Psoas muscle (tissue), 8 donors: ENCODE measurements around the gene MMP17. TPM values are rescaled to one million over a fixed set of nuclear protein-coding genes. Genes with fewer than 3 reads are reported as not detected.

Experiments used
- ATAC-seq, 4 donors: fragments of 200-7000 bp; cut with Tn5 transposase; one replicate each; pipeline ENCODE4 v1.9.1; 2020; ENCODE audit warnings: moderate library complexity in 3 of 4, mild to moderate bottlenecking in 2 of 4
- DNase-seq, 2 donors: peaks; one replicate each; pipeline ENCODE4 v3.0.0-alpha.2; 2020
- H3K27ac ChIP-seq: fragments of 200-600 bp; one replicate; pipeline ENCODE4 v1.8.0; 2022
- H3K27me3 ChIP-seq, 3 donors: fragments of 200-600 bp in 1 of 3; one replicate each; pipeline versions ENCODE4 v1.6.1 to v1.8.0; 2013 to 2022; ENCODE audit warnings: low read length in 2 of 3, mild to moderate bottlenecking in 2 of 3, moderate library complexity in 1 of 3; ENCODE audit not compliant: insufficient read depth in 3 of 3
- H3K36me3 ChIP-seq, 2 donors: fragments of 200-600 bp in 1 of 2; one replicate each; pipeline versions ENCODE4 v1.6.1 to v1.8.0; 2013 to 2022; ENCODE audit warnings: low read depth in 1 of 2, mild to moderate bottlenecking in 1 of 2, moderate library complexity in 1 of 2; ENCODE audit not compliant: insufficient read depth in 1 of 2
- H3K4me1 ChIP-seq: fragments of 200-600 bp; one replicate; pipeline ENCODE4 v1.8.0; 2022
- H3K4me3 ChIP-seq: fragments of 200-600 bp; one replicate; pipeline ENCODE4 v1.8.0; 2022; ENCODE audit warnings: mild to moderate bottlenecking
- H3K9me3 ChIP-seq: fragments of 200-600 bp; one replicate; pipeline ENCODE4 v1.8.0; 2022
- WGBS, 3 donors: extraction: QIAGEN DNeasy Blood & Tissue Kit; methylation state at CpG; one replicate each; pipeline versions ENCODE4 v1.1.6 to v1.1.7; 2013; 5-methylcytosine and 5-hydroxymethylcytosine counted together
- intact Hi-C, 2 donors: fragments of 100-400 bp; cut with DNase I; formaldehyde crosslinking; loops; one replicate each; pipeline versions ENCODE4 v1.11.0 to v1.14.2; 2022
- polyA plus RNA-seq, 3 donors: library from polyadenylated mRNA; stranded (reverse); fragments of 200-250 nt; gene quantifications; one replicate each; pipeline ENCODE4 v1.2.3, GENCODE V29; 2013
- total RNA-seq, 4 donors: library from RNA; stranded (reverse); fragmentation: NEBNext Ultra II Directional in 2 of 4; extraction: Animal tissue kit (Norgen Biotek cat#: 25700) in 2 of 4; gene quantifications; one replicate each; pipeline versions ENCODE4 v1.2.1 to v1.2.4, GENCODE V29; 2021 to 2023
- TF ChIP-seq, protein P1 (sequence below): fragments of 200-600 bp; IDR thresholded peaks from one replicate; pipeline ENCODE4 v1.8.0; 2022; ENCODE audit warnings: antibody characterized with exemption
- donor health status: healthy with polysubstance abuse.
- donor health status: DM: no; HTN: no; CAD: no; lungs with moderate emphysema.
- donor health status: Bipolar disorder and iron deficiency.
- donor health status: healthy.
- donor health status: DM: yes; HTN: yes; CAD: no.
- donor health status: DM: no; HTN: no; CAD: no.
- donor health status: DM: no; HTN: no; CAD: no.
- donor health status: DM: yes; HTN: yes; CAD: no.

The MMP17 gene
- total and polyA plus RNA-seq, 7 donors: 0.64 to 1.4 (median 1.0) TPM

DNA sequence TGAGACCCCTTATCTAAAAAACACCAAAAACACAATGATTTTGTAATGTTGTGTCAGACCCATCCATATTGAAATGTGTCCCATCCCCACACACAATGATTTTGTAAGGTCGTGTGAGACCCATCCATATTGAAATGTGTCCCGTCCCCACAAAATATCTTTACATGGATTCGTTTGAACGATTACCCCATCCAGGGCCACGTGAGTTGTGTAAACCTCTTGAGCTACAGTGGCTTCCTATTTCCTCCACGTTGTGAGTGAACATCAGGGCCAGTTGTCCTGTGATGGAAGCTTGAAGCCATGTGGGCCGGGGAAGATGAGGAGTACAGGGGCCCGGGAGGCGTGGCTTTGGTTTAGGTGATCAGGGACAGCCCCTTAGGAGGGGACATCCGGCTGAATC, 39.3 kb downstream of the MMP17 start:
- Histone ChIP-seq H3K4me3 (no peak overlapping the region), H3K4me1 (no peaks in the 10 kb centered on the region), H3K36me3 (no peaks in the 10 kb centered on the region), H3K9me3 (no peaks in the 10 kb centered on the region), H3K27ac (no peak overlapping the region), H3K27me3 (no peaks in the 10 kb centered on the region)
- TF ChIP-seq, protein P1, sequence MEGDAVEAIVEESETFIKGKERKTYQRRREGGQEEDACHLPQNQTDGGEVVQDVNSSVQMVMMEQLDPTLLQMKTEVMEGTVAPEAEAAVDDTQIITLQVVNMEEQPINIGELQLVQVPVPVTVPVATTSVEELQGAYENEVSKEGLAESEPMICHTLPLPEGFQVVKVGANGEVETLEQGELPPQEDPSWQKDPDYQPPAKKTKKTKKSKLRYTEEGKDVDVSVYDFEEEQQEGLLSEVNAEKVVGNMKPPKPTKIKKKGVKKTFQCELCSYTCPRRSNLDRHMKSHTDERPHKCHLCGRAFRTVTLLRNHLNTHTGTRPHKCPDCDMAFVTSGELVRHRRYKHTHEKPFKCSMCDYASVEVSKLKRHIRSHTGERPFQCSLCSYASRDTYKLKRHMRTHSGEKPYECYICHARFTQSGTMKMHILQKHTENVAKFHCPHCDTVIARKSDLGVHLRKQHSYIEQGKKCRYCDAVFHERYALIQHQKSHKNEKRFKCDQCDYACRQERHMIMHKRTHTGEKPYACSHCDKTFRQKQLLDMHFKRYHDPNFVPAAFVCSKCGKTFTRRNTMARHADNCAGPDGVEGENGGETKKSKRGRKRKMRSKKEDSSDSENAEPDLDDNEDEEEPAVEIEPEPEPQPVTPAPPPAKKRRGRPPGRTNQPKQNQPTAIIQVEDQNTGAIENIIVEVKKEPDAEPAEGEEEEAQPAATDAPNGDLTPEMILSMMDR: no peak
- WGBS, 3 donors: 63 to 75% (median 67%) methylated on average over 10 of the region's 10 CpGs
- intact Hi-C loops: no loop called here
- DNase-seq: no peak
- no peak for ATAC-seq

GRCh38 chr12:131867891-131868675, 39.9 kb downstream of the MMP17 start:
- Histone ChIP-seq H3K27ac (no peak overlapping the region), H3K9me3 (no peaks in the 10 kb centered on the region), H3K4me3 (no peak overlapping the region), H3K36me3 (no peaks in the 10 kb centered on the region), H3K27me3 (no peaks in the 10 kb centered on the region), H3K4me1 (no peaks in the 10 kb centered on the region)
- TF ChIP-seq, protein P1: no peak
- ATAC-seq (peak in 1 of 4 donors; percentile 21), DNase-seq (no peak)
- 53 to 73% (median 66%) methylated on average over 20 to 28 of the region's 28 CpGs for WGBS, 3 donors
- intact Hi-C loops: no loop called here

DNA sequence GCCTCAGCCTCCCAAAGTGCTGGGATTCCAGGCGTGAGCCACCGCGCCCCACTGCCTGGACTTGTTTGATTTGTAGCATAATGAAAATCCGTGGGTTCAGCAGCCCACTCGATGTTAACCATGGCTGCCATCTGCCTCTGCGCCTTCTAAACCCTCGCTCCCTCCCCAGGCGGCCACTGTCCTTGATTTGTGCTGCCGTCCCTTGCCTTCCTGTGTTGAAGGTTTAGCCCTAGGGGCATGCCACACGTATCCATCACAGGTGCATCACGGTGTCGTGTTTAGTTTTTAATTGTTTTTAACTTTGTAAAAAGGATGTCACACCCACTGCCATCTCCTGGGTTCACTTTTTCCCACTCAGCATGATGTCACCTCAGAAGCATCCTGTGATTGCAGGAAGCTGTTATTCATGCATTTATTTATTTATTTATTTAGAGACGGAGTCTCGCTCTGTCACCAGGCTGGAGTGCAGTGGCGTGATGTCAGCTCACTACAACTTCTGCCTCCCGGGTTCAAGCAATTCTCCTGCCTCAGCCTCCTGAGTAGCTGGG, 41.8 kb downstream of the MMP17 start:
- WGBS, 3 donors: 51 to 57% (median 51%) methylated on average over 16 of the region's 16 CpGs
- ATAC-seq (no peak), DNase-seq (no peak)
- intact Hi-C loops: no loop called here
- no peaks in the 10 kb centered on the region for H3K27me3 ChIP-seq
- H3K36me3 ChIP-seq: no peaks in the 10 kb centered on the region
- no peak overlapping the region for H3K4me3 ChIP-seq
- H3K27ac ChIP-seq: no peak overlapping the region
- no peaks in the 10 kb centered on the region for H3K9me3 ChIP-seq
- TF ChIP-seq, protein P1: no peak
- no peaks in the 10 kb centered on the region for H3K4me1 ChIP-seq

GRCh38 chr12:131871677-131872076, 43.5 kb downstream of the MMP17 start:
- no peak for ATAC-seq
- intact Hi-C loops: no loop called here
- Histone ChIP-seq H3K4me3 (no peak overlapping the region), H3K36me3 (no peaks in the 10 kb centered on the region), H3K27ac (no peak overlapping the region), H3K27me3 (no peaks in the 10 kb centered on the region), H3K4me1 (no peaks in the 10 kb centered on the region), H3K9me3 (no peaks in the 10 kb centered on the region)
- DNase-seq: no peak
- TF ChIP-seq, protein P1: no peak
- 89 to 97% (median 93%) methylated on average over 6 of the region's 6 CpGs for WGBS, 3 donors
